HG03175 (cell line): Measurements from ENCODE around the gene KDM1A.

Experiments used
- ATAC-seq: cut with Tn5 transposase; IDR thresholded peaks from one replicate; pipeline ENCODE4 v1.9.1; 2021; ENCODE audit warnings: mild to moderate bottlenecking, moderate library complexity; ENCODE audit not compliant: unreplicated experiment

KDM1A gene

GRCh38 chr1:23066075-23066474 is 46.8 kb downstream of the KDM1A start:
- ATAC-seq, result no peak

- no peak for ATAC-seq
Observed at GRCh38 chr1:23069149-23069548, 49.9 kb downstream of the KDM1A start.

- ATAC-seq, result no peak
Observed at GRCh38 chr1:23069675-23070074, 50.4 kb downstream of the KDM1A start.

- ATAC-seq, result no peak
Observed at GRCh38 chr1:23074012-23074411, 54.7 kb downstream of the KDM1A start.

GRCh38 chr1:23079025-23079424 is 59.8 kb downstream of the KDM1A start:
- ATAC-seq, result no peak

- ATAC-seq, result no peak
Observed at GRCh38 chr1:23080885-23081284, 61.6 kb downstream of the KDM1A start.

GRCh38 chr1:23081376-23081775 is 62.1 kb downstream of the KDM1A start:
- ATAC-seq, result no peak

- no peak for ATAC-seq
Observed at GRCh38 chr1:23083714-23084480, 64.6 kb downstream of the KDM1A start.

- no peak for ATAC-seq
Observed at GRCh38 chr1:23084880-23085279, 65.6 kb downstream of the KDM1A start.

- no peak for ATAC-seq
Observed at GRCh38 chr1:23085696-23086095, 66.4 kb downstream of the KDM1A start.

GRCh38 chr1:23088027-23088426 is 68.8 kb downstream of the KDM1A start:
- no peak for ATAC-seq

GRCh38 chr1:23090056-23090455 is 70.8 kb downstream of the KDM1A start:
- ATAC-seq, result no peak

GRCh38 chr1:23091545-23091944 is 72.3 kb downstream of the KDM1A start:
- no peak for ATAC-seq

- no peak for ATAC-seq
Observed at GRCh38 chr1:23092447-23092846, 73.2 kb downstream of the KDM1A start.

- ATAC-seq, result no peak
Observed at GRCh38 chr1:23097316-23097715, 78.0 kb downstream of the KDM1A start.

- ATAC-seq, result no peak
Observed at GRCh38 chr1:23098463-23099170, 79.3 kb downstream of the KDM1A start.

GRCh38 chr1:23099171-23099536 is 79.9 kb downstream of the KDM1A start:
- ATAC-seq, result no peak

- no peak for ATAC-seq
Observed at GRCh38 chr1:23100074-23100748, 80.9 kb downstream of the KDM1A start.

GRCh38 chr1:23101101-23101827 is 82.0 kb downstream of the KDM1A start:
- ATAC-seq, result no peak

GRCh38 chr1:23101887-23102286 is 82.6 kb downstream of the KDM1A start:
- ATAC-seq, result no peak

- ATAC-seq, result no peak
Observed at GRCh38 chr1:23102289-23102688, 83.0 kb downstream of the KDM1A start.
